ENCODE measurements around the gene RETREG3. TPM values are rescaled to one million over a fixed set of nuclear protein-coding genes. Genes with fewer than 3 reads are reported as not detected.
"Not testable (repeated sequence)": the region's sequence is repeated elsewhere in the genome, so short reads cannot be mapped to it uniquely, and the experiment has no call there.

RETREG3 gene
- total RNA-seq, 1 donor, result 72.2 TPM

DNA sequence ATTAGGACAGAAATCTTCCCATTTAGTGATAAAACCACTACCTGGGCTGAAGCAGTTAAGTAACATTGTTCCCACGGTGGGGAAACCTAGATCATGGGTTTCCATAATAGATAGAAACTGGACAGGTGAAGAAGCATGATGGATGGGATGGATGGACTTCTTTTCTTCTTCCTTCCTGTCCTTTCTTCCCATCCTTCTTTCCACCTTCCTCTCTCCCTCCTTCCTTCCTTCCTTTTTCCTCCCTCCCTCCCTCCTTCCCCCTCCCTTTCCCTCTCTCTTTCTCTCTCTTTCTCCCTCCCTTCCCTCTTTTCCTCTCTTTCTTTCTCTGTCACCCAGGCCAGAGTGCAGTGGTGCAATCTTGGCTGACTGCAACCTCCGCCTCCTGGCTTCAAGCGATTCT, 34.7 kb downstream of the RETREG3 start:
- no peak for DNase-seq (ENCODE audit: low read depth in 2 of 3, low spot score in 2 of 3)

DNA sequence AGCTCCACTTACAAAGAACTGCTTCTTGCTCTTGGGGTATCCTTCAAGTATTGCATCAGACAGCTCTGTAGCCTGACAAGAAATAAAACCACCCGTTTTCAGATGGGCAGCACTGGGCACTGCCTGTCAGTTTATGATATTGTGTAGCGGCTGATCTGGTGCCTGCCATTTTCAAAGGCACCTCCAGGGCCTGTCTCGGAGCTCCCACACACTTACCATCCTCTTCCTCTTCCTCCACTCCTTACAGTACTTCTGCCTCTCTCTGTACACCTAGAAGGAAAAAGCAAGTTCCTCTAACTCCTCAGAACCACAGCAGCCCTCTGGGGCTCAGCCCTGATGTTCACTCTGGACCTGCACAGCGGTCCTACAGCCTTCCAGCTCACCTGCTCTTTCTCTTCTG, 36.1 kb downstream of the RETREG3 start:
- no peak for DNase-seq (ENCODE audit: low read depth in 2 of 3, low spot score in 2 of 3)

GRCh38 chr17:42571435-42572225, 37.5 kb downstream of the RETREG3 start:
- no peak for DNase-seq (ENCODE audit: low read depth in 2 of 3, low spot score in 2 of 3)

DNA sequence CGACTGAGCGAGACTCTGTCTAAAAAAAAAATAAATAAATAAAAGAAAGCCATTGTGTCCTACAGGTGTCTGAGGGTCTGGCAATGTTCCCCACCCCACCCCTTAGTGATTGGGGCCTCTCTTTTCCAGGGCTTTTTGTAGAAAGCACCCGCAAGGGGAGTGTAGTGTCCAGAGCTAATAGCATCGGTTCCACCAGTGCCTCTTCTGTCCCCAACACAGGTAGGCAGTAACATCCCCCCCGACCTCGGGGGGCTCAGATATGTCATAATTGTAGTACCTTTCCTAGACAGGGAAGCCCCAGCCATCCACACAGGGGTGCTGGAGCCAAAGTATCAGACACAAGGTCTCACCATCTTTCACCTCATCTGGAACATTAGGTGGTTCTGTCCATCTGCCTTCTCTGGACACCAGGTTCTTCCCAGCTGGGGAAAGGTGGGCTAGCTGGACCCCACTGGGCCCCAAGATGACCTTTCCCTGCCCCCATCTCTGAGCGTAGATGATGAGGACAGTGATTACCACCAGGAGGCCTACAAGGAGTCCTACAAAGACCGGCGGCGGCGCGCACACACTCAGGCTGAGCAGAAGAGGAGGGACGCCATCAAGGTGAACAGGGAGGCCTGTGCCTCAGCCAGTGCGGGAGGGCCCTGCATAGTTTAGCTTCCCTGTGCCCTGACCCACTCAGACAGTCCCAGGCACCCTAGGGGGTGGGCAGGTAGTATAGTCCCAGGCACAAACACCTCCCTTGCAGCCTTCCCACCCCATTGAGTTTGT, 40.6 kb downstream of the RETREG3 start:
- no peak for DNase-seq (ENCODE audit: low read depth in 2 of 3, low spot score in 2 of 3)

DNA sequence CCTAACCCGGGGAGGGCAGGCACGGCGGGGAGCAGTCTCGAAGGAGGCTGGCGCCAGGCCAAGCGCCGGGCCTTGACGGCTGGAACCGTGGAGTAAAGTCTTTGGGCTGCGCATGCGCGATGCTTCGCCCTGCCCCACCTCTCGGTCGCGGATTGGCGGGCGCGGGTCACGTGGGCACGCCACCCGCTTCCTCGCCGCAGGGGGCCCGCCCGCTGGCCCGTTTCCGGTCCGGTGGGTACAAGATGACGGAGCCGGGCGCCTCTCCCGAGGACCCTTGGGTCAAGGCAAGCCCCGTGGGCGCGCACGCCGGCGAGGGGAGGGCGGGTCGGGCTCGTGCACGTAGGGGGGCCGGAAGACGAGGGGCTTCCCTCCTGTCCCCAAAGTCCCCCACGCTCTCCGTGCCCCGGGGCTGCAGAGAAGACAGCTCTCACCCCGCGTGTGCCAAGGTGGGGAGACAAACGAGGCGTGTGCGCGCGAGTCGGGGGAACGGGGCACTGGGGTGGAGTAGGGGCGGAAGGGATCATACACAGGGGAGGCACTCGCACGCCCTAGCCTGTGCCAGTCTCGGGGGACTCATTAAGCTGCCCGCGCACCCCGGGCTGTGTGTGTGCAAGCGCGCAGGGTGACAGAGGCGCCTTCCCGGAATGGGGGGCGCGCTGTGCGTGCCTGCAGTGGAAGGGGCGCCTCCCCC, 42.1 kb downstream of the RETREG3 start, which contains the start of gene MLX:
Gene MLX (plus strand): TSS at position 218 of the 691 bp plus-strand sequence. CDS start 25 bp downstream, at position 243.
- DNase-seq (ENCODE audit: low read depth in 2 of 3, low spot score in 2 of 3), result peak; percentile 89 to 92 (median 92)

DNA sequence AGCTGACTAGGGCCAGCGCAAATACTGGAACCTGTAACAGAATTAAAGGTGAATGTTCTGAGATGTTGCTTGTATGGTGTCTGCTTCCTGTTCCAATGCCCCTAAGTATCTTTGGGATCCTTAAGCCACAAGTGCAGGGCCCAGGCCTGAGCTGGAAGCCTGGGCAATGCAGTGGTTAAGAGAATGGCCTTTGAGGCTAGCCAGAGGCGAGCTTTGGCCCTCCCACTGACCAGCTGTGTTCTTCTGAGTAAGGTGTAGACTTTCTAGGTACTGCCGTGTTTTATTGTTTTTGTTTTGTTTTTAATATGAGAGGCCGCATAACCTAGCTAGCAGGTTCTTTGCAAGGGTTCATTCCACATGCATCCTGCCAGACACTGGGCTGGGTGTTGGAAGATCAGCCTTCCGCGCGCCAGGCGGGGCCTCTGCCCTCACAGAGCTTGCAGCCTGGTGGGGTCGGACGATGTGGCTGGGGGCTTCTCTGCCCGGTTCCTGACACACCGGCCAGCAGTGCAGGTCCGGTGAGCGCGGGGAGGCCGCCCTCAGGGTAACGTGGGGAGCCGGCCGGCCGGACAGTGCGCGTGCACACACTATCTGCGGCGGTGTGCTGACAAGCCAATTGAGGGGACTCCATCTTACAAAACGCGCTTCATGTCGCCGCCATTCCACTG, 42.8 kb downstream of the RETREG3 start:
- DNase-seq (ENCODE audit: low read depth in 2 of 3, low spot score in 2 of 3), result no peak

DNA sequence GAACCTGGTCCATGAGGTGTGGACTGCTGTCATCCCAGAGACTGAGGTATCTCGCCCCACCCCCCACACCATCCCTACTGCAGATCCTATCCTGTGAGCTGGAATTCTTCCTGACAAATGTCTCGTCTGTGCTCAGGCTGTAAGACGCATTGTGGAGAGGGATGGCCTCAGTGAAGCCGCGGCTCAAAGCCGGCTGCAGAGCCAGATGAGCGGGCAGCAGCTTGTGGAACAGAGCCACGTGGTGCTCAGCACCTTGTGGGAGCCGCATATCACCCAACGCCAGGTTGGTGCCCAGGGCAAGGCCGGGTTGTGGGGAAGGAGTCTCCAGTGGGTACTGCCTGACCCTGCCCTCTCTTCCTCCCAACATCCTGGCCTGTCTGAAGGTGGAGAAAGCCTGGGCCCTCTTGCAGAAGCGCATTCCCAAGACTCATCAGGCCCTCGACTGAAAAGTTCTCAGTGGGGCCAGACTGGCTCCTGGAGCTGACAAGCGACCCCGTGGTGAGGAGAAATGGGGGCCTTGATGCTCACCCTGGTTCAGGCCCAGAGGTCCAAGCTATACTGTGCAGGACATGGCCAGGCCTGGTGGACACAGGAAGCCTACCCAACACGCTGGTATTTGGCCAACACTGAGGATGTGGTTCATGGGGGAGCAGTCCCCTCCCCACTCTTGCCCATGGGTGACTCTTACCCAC, 43.5 kb downstream of the RETREG3 start:
- no peak for DNase-seq (ENCODE audit: low read depth in 2 of 3, low spot score in 2 of 3)

DNA sequence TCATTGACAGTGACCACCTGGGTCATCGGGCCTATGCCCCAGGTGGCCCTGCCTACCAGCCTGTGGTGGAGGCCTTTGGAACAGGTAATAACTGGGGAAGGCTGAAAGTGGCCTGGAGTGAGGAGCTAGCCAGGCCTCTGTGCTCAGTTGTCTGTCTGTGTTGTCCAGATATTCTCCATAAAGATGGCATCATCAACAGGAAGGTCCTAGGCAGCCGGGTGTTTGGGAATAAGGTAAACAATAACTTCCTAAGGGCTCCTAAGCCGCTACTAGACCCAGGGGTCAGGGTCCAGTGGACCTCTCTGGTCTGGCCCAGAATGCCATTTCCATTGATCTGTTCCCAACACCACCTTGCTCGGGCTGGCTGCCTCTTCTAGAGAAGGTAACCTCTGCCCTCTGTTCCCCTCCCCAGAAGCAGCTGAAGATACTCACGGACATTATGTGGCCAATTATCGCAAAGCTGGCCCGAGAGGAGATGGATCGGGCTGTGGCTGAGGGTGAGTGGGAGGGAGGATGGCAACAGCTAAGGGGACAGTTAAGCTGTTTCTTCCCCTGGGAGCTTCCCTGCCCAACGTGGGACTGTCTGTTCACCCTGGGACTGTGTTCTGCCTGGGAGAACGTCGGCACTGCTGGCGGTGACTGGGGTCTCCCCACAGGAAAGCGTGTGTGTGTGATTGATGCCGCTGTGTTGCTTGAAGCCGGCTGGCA, 44.2 kb downstream of the RETREG3 start:
- DNase-seq (ENCODE audit: low read depth in 2 of 3, low spot score in 2 of 3), result no peak

GRCh38 chr17:42563950-42564349, 45.2 kb downstream of the RETREG3 start:
- no peak for DNase-seq (ENCODE audit: low read depth in 2 of 3, low spot score in 2 of 3)

GRCh38 chr17:42563543-42563942, 45.6 kb downstream of the RETREG3 start:
- no peak for DNase-seq (ENCODE audit: low read depth in 2 of 3, low spot score in 2 of 3)

DNA sequence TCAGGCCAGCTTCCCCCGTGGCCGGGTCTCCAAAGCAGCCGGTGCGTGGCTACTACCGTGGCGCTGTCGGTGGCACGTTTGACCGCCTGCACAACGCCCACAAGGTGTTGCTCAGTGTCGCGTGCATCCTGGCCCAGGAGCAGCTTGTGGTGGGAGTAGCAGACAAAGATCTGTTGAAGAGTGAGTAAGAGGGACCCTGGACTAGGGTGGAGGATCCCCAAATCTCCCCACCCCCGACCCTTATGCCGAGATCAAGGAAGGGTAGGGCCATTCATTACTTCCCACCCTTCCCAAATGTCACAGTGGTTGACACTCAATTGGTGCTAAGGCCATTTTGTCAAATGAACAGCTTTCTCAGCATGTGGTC, 46.0 kb downstream of the RETREG3 start:
- no peak for DNase-seq (ENCODE audit: low read depth in 2 of 3, low spot score in 2 of 3)

GRCh38 chr17:42562388-42563142, 46.6 kb downstream of the RETREG3 start:
- DNase-seq (ENCODE audit: low read depth in 2 of 3, low spot score in 2 of 3), result no peak

- peak; percentile 90 to 97 (median 95) for DNase-seq (ENCODE audit: low read depth in 2 of 3, low spot score in 2 of 3)
These were observed 47.2 kb downstream of the RETREG3 start, which contains the start of gene COASY for GRCh38 chr17:42561897-42562387. Gene COASY (plus strand): TSS chr17:42562148. CDS start chr17:42562623, 475 bp downstream.

DNA sequence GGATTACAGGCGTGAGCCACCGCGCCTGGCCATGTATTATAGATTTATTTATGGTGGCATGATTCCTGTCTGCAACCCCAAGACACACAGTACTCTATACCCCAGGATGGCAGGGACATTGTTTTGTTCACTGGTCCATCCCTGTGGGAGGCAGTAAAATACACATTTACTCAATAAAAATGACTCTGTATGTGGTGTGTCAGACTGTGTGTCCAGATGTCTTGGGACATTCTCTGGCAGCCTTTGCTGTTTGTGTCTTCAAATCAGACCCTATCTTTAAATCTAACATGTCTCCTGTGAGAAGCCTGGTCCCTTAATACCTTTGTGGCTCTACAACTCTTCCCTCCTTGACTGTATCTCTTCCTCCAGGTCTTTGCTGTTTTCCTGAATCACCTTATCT, 48.9 kb downstream of the RETREG3 start:
- no peak for DNase-seq (ENCODE audit: low read depth in 2 of 3, low spot score in 2 of 3)

- DNase-seq (ENCODE audit: low read depth in 2 of 3, low spot score in 2 of 3), result no peak
These were observed 50.1 kb downstream of the RETREG3 start for GRCh38 chr17:42559075-42559474.

DNA sequence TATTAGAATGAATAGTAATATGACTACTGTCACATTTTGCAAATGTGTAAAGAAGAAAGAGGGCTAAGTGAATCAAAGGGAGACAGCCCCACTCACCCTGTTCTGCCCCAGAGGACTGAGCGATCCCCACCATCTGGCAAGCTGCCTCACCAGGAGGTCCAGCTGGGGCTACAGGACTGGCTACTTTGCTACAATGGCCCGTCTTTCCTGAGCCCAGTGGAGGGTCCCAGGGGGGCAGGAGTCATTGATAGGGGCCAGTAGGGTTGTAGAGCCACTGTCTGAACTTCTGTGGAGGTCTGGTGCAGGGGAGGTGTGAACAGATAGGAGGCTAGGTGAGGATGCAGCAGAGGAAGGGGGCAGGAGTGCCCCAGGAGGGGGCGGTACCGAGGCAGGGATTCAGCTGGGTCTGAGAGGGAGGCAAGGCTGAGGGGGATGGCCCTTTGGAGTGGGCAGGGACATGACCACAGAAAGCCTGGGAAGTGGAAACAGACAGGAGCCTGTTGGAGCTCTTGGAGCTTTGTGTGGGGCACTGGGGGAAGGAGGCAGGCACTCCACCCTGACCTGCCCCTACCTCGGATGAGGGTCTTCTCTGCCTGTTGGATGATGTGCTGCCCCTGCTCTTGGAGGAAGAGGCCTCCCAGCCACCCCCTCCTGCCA, 53.1 kb downstream of the RETREG3 start:
- DNase-seq (ENCODE audit: low read depth in 2 of 3, low spot score in 2 of 3), result not testable (repeated sequence)

GRCh38 chr17:42555122-42555622, 54.0 kb downstream of the RETREG3 start:
- no peak for DNase-seq (ENCODE audit: low read depth in 2 of 3, low spot score in 2 of 3)

Data from hematopoietic multipotent progenitor cell (in vitro differentiated cells).